IMR-90 (cell line): ENCODE measurements around the gene CDHR3. TPM values are rescaled to one million over a fixed set of nuclear protein-coding genes. Genes with fewer than 3 reads are reported as not detected.

Experiments used
- ATAC-seq: fragments of 200-7000 bp; cut with Tn5 transposase; 2 replicates; pipeline ENCODE4 v1.9.1; 2020; ENCODE audit warnings: low read depth, mild to moderate bottlenecking, moderate library complexity
- BruUV-seq: library from RNA; stranded (reverse); fragments of 400-500 nt; replicated peaks from 2 replicates; lab custom pipeline; 2021; lab: Mats Ljungman, UMichigan
- CTCF ChIA-PET: fragments of 300-600 bp; formaldehyde crosslinking; extraction: SDS; loops from one replicate; lab custom pipeline; 2021; ENCODE audit warnings: antibody characterized with exemption; lab: Yijun Ruan, JAX
- POLR2A ChIA-PET: fragments of 300-600 bp; sonication (Branson Sonifier 250); formaldehyde crosslinking; loops from one replicate; lab custom pipeline; 2022; ENCODE audit warnings: antibody characterized with exemption; ENCODE audit not compliant: unreplicated experiment; lab: Charles Lee
- DNase-seq: peaks from one replicate; pipeline ENCODE4 v3.0.0; 2013
- H2AFZ ChIP-seq: replicated peaks from 2 replicates; pipeline ENCODE3; 2013; ENCODE audit warnings: low read length, mild to moderate bottlenecking; ENCODE audit not compliant: poor library complexity
- H2AK5ac ChIP-seq: 2 replicates; pipeline ENCODE4 v1.6.1; 2013; ENCODE audit warnings: low read depth, low read length, inconsistent platforms
- H2AK9ac ChIP-seq: replicated peaks from 2 replicates; pipeline ENCODE3; 2013; ENCODE audit warnings: mild to moderate bottlenecking, low read depth, low read length, moderate library complexity; ENCODE audit not compliant: poor library complexity
- H2BK120ac ChIP-seq: 2 replicates; pipeline ENCODE4 v1.6.1; 2013; ENCODE audit warnings: low read depth, low read length, inconsistent platforms
- H2BK15ac ChIP-seq: 3 replicates; pipeline ENCODE4 v1.6.1; 2013; ENCODE audit warnings: low read depth, low read length, inconsistent platforms
- H2BK20ac ChIP-seq: 2 replicates; pipeline ENCODE4 v1.6.1; 2013; ENCODE audit warnings: low read depth, mild to moderate bottlenecking, inconsistent platforms, low read length, moderate library complexity
- H2BK5ac ChIP-seq: 2 replicates; pipeline ENCODE4 v1.6.1; 2013; ENCODE audit warnings: mild to moderate bottlenecking, low read depth, low read length, inconsistent platforms; ENCODE audit not compliant: poor library complexity, severe bottlenecking
- H3K14ac ChIP-seq: replicated peaks from 2 replicates; pipeline ENCODE4 v1.6.1; 2013; ENCODE audit warnings: low read depth, low read length, inconsistent platforms
- H3K18ac ChIP-seq: 2 replicates; pipeline ENCODE4 v1.6.1; 2013; ENCODE audit warnings: low read depth, low read length, control low read depth
- H3K23ac ChIP-seq: 2 replicates; pipeline ENCODE4 v1.6.1; 2013; ENCODE audit warnings: low read depth, low read length, inconsistent platforms
- H3K27ac ChIP-seq: 2 replicates; pipeline ENCODE4 v1.5.1; 2013; ENCODE audit warnings: mild to moderate bottlenecking, control low read depth, low read length; ENCODE audit not compliant: insufficient read depth
- H3K27me3 ChIP-seq: 2 replicates; pipeline ENCODE4 v1.6.1; 2013; ENCODE audit warnings: low read length; ENCODE audit not compliant: control insufficient read depth, insufficient read depth
- H3K36me3 ChIP-seq: 2 replicates; pipeline ENCODE4 v1.6.1; 2013; ENCODE audit warnings: low read length, mixed read lengths; ENCODE audit not compliant: control insufficient read depth, insufficient read depth
- H3K4ac ChIP-seq: 2 replicates; pipeline ENCODE4 v1.6.1; 2013; ENCODE audit warnings: low read depth, low read length, inconsistent platforms
- H3K4me1 ChIP-seq: 2 replicates; pipeline ENCODE4 v1.6.1; 2013; ENCODE audit warnings: low read length, mixed read lengths; ENCODE audit not compliant: control insufficient read depth, insufficient read depth
- H3K4me2 ChIP-seq: 2 replicates; pipeline ENCODE4 v1.6.1; 2013; ENCODE audit warnings: low read depth, mild to moderate bottlenecking, control low read depth, low read length, moderate library complexity
- H3K4me3 ChIP-seq: 2 replicates; pipeline ENCODE4 v1.5.1; 2013; ENCODE audit warnings: low read depth, mild to moderate bottlenecking, control low read depth, low read length, moderate library complexity; ENCODE audit not compliant: insufficient read depth
- H3K56ac ChIP-seq: 2 replicates; pipeline ENCODE4 v1.6.1; 2013; ENCODE audit warnings: low read length, inconsistent platforms; ENCODE audit not compliant: insufficient read depth; ENCODE audit errors: extremely low read depth
- H3K79me1 ChIP-seq, 2 experiments: 2 replicates each; pipeline ENCODE4 v1.6.1; 2013; ENCODE audit warnings: low read length in 2 of 2, inconsistent platforms in 1 of 2, low read depth in 1 of 2
- H3K9ac ChIP-seq: 2 replicates; pipeline ENCODE4 v1.6.1; 2013; ENCODE audit warnings: low read depth, low read length, control low read depth
- H3K9me1 ChIP-seq: 2 replicates; pipeline ENCODE4 v1.6.1; 2013; ENCODE audit warnings: low read length, inconsistent platforms; ENCODE audit not compliant: insufficient read depth
- H3K9me3 ChIP-seq: 2 replicates; pipeline ENCODE4 v1.6.1; 2013; ENCODE audit warnings: low read length; ENCODE audit not compliant: control insufficient read depth, insufficient read depth
- H4K20me1 ChIP-seq: 2 replicates; pipeline ENCODE4 v1.6.1; 2013; ENCODE audit warnings: low read length, inconsistent platforms; ENCODE audit not compliant: insufficient read depth
- H4K5ac ChIP-seq: 2 replicates; pipeline ENCODE4 v1.6.1; 2013; ENCODE audit warnings: mild to moderate bottlenecking, low read depth, low read length, control low read depth
- H4K8ac ChIP-seq, 2 experiments: 2 replicates each; pipeline ENCODE4 v1.6.1; 2013; ENCODE audit warnings: low read depth in 2 of 2, low read length in 2 of 2, control low read depth in 1 of 2, inconsistent platforms in 1 of 2
- H4K91ac ChIP-seq: 2 replicates; pipeline ENCODE4 v1.6.1; 2013; ENCODE audit warnings: low read depth, low read length, inconsistent platforms; ENCODE audit not compliant: insufficient read depth
- CHD1 ChIP-seq: IDR thresholded peaks from 2 replicates; pipeline ENCODE4 v1.6.1; 2012; ENCODE audit warnings: low read depth, low read length, improper control_type of control experiment
- CTCF ChIP-seq: conservative IDR thresholded peaks from 2 replicates; pipeline ENCODE4 v1.5.1; 2012; ENCODE audit warnings: mild to moderate bottlenecking, low read depth, low read length, improper control_type of control experiment
- ELK1 ChIP-seq: fragments of 150-350 bp; IDR thresholded peaks from 2 replicates; pipeline ENCODE4 v1.6.1; 2016; ENCODE audit warnings: low read depth, mild to moderate bottlenecking, low read length, moderate library complexity, borderline replicate concordance
- MAZ ChIP-seq: IDR thresholded peaks from 2 replicates; pipeline ENCODE4 v1.6.1; 2012; ENCODE audit warnings: low read depth, mild to moderate bottlenecking, low read length, improper control_type of control experiment, moderate library complexity, borderline replicate concordance
- NFE2L2 ChIP-seq: fragments of 150-350 bp; IDR thresholded peaks from 2 replicates; pipeline ENCODE4 v1.6.1; 2016; ENCODE audit warnings: low read depth, mild to moderate bottlenecking, low read length
- POLR2A ChIP-seq: IDR thresholded peaks from 2 replicates; pipeline ENCODE4 v1.6.1; 2012; ENCODE audit warnings: mild to moderate bottlenecking, low read depth, low read length
- RAD21 ChIP-seq: IDR thresholded peaks from 2 replicates; pipeline ENCODE4 v1.6.1; 2012; ENCODE audit warnings: low read length, improper control_type of control experiment
- RCOR1 ChIP-seq: IDR thresholded peaks from 2 replicates; pipeline ENCODE4 v1.6.1; 2012; ENCODE audit warnings: mild to moderate bottlenecking, low read length, improper control_type of control experiment; ENCODE audit not compliant: insufficient replicate concordance
- SMC3 ChIP-seq: fragments of 150-350 bp; IDR thresholded peaks from 2 replicates; pipeline ENCODE4 v1.6.1; 2016; ENCODE audit warnings: low read depth, mild to moderate bottlenecking, antibody characterized with exemption, low read length, moderate library complexity
- WGBS, 2 experiments: methylation state at CpG; one replicate each; pipeline versions ENCODE4 v1.1.5 to v1.1.7; 2013; ENCODE audit warnings: missing lambda C conversion rate in 2 of 2; ENCODE audit not compliant: insufficient read length in 1 of 2; ENCODE audit errors: extremely low coverage in 2 of 2; 5-methylcytosine and 5-hydroxymethylcytosine counted together
- dilution Hi-C: fragments of 300-500 bp; cut with HindIII; formaldehyde crosslinking; loops from one replicate; pipeline ENCODE4 v1.14.3; 2018; ENCODE audit warnings: low sequenced_read_pairs; ENCODE audit not compliant: unreplicated experiment
- in situ Hi-C: fragments of 300-500 bp; cut with MboI; formaldehyde crosslinking; loops from 3 replicates; pipeline ENCODE4 v1.14.3; 2019; ENCODE audit warnings: low sequenced_read_pairs, inconsistent platforms, mixed read lengths
- intact Hi-C: fragments of 100-400 bp; cut with micrococcal nuclease; formaldehyde crosslinking; loops from 2 replicates; pipeline ENCODE4 v1.10.0; 2022
- polyA plus RNA-seq, 3 experiments: library from polyadenylated mRNA; depleted of rRNA; stranded (reverse); fragments of >200 nt; gene quantifications; 2 replicates each; pipeline ENCODE4 v1.2.3, GENCODE V29; 2012; ENCODE audit warnings: low replicate concordance in 1 of 3
- total RNA-seq: library from RNA; depleted of rRNA; stranded (reverse); fragments of >200 nt; gene quantifications from 2 replicates; pipeline ENCODE4 v1.2.3, GENCODE V29; 2012

CDHR3 gene
- total and polyA plus RNA-seq, 2 of the 4 experiments (the other 2 are of a cell fraction) = 0.96 to 1.6 TPM

GRCh38 chr7:106060394-106060920 lies 97.4 kb downstream of the CDHR3 start:
- H3K18ac ChIP-seq = no peak overlapping the region
- no TSS peak for BruUV-seq
- WGBS, 2 experiments = 90% methylated on average over 4 of the region's 7 CpGs; no CpG with 5 or more reads in 1 of the 2 experiments
- H3K23ac ChIP-seq = no peak overlapping the region
- no peak overlapping the region for H3K4me2 ChIP-seq
- DNase-seq (no peak), ATAC-seq (no peak)
- H4K91ac ChIP-seq = no peak overlapping the region
- no peak overlapping the region for H2BK120ac ChIP-seq
- peaks cover 4% of the 10 kb centered on the region; the same call in 1 of the 2 replicates for H3K4me1 ChIP-seq
- no peak overlapping the region for H3K27ac ChIP-seq
- in situ Hi-C loops = no loop called here
- H3K27me3 ChIP-seq = peaks cover 2% of the 10 kb centered on the region; the same call in 1 of the 2 replicates
- no peak overlapping the region for H2AK5ac ChIP-seq
- no peaks in the 10 kb centered on the region for H3K36me3 ChIP-seq
- no peaks in the 10 kb centered on the region for H3K9me3 ChIP-seq
- no peak overlapping the region for H2AK9ac ChIP-seq
- TF ChIP-seq MAZ = no peak
- TF ChIP-seq RAD21 = no peak
- no peak for TF ChIP-seq ELK1
- no peak for TF ChIP-seq NFE2L2
- TF ChIP-seq POLR2A = no peak
- no peak for TF ChIP-seq CHD1
- TF ChIP-seq SMC3 = no peak
- no peak for TF ChIP-seq CTCF
- TF ChIP-seq RCOR1 = no peak
- H4K5ac ChIP-seq = no peak overlapping the region
- no peak overlapping the region for H4K8ac ChIP-seq
- intact Hi-C loops = no loop called here
- H3K56ac ChIP-seq = no peak overlapping the region
- H3K14ac ChIP-seq = no peak overlapping the region
- H2BK15ac ChIP-seq = no peak overlapping the region
- H4K20me1 ChIP-seq = no peaks in the 10 kb centered on the region
- H3K9ac ChIP-seq = no peak overlapping the region
- H2BK5ac ChIP-seq = no peak overlapping the region
- no peaks in the 10 kb centered on the region for H3K79me1 ChIP-seq
- ChIA-PET CTCF (no interaction called here), POLR2A (no interaction called here)
- no peak overlapping the region for H2AFZ ChIP-seq
- H3K4ac ChIP-seq = no peak overlapping the region
- dilution Hi-C loops = no loop called here
- H3K9me1 ChIP-seq = peaks cover 8% of the 10 kb centered on the region
- H3K4me3 ChIP-seq = no peak overlapping the region
- H2BK20ac ChIP-seq = no peak overlapping the region
